HG03354 (cell line): ENCODE results near the gene GORAB.

Source experiments
- ATAC-seq: cut with Tn5 transposase; IDR thresholded peaks from one replicate; pipeline ENCODE4 v1.9.1; 2021; ENCODE audit warnings: mild to moderate bottlenecking; ENCODE audit not compliant: unreplicated experiment, poor library complexity, severe bottlenecking

The GORAB gene, protein sequence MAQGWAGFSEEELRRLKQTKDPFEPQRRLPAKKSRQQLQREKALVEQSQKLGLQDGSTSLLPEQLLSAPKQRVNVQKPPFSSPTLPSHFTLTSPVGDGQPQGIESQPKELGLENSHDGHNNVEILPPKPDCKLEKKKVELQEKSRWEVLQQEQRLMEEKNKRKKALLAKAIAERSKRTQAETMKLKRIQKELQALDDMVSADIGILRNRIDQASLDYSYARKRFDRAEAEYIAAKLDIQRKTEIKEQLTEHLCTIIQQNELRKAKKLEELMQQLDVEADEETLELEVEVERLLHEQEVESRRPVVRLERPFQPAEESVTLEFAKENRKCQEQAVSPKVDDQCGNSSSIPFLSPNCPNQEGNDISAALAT

DNA sequence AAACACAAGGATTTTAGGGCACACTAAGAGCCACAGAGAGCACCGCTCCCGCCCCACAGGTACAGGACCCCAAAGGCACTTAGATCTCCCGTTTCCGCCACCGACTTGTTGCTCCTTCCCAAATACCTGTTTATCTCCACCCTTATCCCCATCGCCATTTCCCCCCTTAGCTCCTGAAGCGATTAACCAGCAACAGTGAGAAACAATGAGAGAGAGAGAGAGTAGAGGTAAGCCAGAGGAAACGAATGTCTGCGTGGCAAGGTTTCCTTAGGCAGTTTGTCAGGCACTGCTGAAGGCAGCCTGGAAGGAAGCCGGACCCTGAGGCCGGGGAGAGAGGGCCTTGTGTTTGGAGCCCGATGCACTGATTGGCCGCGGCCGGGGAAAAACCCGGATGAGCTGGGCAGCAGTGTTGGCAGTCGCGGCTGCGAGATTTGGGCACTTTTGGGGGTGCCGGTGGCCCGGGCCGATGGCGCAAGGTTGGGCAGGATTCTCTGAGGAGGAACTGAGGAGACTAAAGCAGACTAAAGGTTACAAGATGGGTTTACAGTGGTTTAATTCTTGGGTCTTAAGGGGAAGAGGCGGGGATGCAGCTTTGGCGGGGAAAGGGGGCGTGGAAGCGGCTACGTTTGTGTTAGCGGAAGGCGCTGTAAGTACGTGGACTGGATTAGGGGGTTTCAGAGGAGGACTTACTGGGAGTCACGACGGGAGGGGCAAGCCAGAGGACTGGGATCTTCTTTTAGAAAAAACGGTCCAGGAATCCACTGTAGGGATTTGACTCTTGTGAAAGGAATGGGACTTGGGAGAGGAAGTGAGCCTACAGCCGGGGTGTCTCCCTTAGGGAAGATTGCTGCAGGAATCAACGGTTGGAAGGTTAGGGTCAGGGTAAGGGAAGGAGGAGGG, at the start of gene GORAB:
Gene GORAB, plus strand, starts transcription at position 409 of the 900 bp plus-strand sequence. Its CDS starts 58 bp downstream, at position 467.
- peak; percentile 98 for ATAC-seq

DNA sequence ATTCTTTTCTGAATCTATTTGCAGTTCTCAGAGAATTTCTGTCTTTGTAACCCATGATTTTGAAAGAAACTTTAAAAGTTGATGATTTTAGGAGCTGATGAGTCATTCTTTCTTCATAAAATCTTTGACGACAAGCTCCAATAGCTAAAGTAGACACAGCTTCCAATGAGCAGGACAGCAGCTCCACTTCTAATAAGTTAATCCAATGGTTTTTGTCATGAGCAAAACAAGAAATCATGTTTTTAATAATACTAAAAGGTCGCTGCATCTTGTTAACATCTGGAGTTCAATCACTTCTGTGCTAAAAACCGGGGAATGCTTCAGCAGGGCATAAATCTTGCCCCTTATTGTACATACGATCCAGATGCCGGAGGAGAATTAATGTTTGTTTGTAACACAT, 48.9 kb upstream of the GORAB start:
- ATAC-seq: no peak

DNA sequence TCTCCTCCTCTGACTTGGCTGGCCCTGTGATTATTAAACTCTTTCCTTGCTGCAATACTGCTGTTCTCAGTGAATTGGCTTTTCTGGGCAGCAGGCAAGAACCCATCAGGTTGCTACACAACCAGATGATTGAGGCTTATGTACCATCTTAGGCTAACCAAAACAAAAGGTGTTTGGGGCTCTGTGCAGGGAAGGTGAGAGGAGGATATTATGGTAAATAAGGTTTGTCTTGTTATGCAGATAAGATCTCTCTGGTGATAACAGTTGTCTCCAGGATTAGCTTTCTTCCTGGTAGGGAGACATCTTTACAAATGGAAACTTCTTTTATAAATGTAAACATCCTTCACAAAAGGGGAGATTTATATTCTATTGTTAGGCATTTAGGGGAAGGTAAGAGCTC, 44.5 kb upstream of the GORAB start:
- no peak for ATAC-seq

DNA sequence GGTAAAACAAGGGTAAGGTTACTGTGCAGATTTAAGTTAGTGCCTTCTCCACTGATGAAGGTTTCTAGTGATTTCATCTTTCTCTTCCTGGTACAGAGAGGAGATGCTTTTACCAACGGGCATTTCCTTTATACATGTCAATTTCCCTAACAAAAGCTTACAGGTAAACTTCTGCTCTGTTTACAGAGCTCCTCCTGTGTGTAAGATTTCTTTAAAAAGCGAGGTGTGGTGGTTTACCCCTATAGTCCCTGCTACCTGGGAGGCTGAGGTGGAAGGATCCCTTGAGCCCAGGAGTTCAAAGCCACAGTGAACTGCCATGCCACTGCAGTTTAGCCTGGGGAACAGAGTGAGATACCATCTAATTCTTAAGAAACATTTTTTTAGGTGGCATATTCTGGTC, 40.7 kb upstream of the GORAB start:
- ATAC-seq: no peak

DNA sequence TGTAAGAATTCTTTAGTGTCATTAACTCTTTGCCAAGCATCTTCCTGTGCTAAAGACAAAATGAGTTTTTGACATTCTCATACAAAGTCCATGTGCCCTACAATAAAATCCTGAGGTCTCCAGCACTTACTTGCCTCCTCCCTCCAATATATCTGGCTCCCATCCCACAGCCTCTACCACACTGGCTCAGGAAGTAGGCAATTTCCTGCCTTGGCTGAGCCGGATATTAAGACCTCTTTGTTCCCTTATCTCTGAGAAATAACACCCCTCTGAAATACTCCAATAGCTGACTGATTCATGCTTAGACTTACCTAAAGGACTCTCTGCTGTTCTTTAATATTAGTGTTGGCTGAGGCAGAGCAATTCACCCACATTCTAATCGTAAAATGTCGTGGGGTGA, 37.6 kb upstream of the GORAB start:
- ATAC-seq: no peak

DNA sequence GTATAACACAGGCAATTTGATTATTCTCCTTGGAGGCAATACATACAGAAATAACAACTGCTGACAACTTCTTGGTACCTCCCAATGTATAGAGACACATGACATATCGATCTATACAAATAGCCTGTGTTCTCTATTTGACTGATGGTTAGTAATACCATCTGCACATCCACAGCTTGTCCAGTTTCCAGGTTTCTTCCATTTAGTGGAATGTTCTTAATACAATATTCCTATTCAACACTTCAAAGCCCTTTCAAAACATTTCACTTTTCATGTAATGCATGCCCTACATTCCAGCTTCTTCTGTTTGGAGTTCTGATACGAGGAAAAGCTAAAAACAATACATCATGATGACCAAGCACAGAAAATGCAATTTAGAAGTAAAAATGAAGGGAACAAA, 37.0 kb upstream of the GORAB start:
- no peak for ATAC-seq

DNA sequence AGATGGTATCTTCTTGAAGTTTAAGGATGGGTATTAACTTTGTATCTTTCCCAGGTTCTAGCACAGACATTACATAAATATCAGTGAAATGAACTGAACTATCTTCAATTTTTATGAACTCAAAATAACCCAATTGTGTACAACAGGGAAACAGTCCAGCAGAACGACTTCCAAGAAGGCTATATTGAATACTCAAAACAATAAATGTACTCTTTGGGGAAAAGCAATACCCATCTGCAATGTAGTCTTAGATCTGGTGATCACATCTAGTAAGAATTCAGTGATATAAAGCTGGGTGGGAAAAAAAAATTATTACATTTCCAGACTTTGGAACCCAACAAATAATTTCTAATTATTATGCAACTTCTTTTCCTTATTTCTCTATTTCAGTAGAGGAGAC, 33.1 kb upstream of the GORAB start:
- ATAC-seq: no peak

DNA sequence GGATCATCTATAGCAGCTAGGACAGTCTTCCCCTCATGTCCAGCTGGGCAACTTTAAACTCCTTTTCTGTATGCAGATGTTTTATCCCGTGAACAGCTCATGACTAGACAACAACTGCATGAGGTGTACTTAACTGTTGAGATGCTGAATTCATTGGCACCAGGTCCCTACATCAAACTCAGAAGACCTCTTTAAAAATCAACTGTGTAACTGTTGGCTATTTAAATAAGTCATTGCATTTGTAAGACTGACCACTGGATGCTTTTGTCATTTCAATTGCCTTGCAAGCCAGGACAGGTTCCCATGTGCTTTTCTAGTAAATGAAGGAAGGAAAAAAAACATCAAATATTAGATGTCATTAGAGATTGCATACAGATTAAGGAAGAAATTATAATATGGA, 28.3 kb upstream of the GORAB start:
- ATAC-seq: no peak

DNA sequence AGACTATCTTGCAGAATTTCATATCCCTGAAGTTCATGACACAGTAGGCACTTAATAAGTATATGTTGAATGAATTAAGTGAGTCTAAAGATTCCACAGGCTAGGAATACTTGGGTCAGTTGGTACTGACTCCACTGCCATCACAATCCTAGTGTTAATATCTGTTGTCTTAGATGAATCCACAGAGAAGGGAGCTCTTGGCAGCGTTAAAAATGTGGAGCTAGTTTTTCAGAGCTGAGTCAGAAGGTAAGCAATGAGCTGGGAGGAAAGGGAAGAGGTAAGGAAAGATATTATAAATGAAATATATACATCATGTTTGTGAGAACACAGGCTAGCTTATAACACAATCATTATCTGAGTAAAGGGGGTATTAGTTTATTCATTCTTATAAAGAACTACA, 21.8 kb upstream of the GORAB start:
- no peak for ATAC-seq

DNA sequence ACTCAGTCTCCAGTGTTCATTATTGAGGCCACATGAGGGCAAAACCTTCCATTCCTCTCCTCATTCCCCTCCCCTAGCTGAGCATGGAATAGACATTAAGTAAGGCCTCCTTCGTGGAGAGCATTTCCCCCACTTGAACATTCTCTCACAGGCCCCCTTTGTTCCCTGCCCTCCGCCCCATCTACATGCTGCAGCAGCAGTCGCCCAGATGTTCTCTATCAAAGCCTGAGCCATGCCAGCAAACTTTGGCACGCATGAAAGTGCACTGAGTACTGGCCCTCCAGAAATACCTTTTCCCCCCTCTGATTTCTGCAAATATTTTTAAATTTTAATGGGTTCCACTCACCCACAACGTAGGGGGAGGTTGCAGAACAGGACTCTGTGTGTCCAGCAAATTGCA, 20.9 kb upstream of the GORAB start:
- ATAC-seq: no peak

DNA sequence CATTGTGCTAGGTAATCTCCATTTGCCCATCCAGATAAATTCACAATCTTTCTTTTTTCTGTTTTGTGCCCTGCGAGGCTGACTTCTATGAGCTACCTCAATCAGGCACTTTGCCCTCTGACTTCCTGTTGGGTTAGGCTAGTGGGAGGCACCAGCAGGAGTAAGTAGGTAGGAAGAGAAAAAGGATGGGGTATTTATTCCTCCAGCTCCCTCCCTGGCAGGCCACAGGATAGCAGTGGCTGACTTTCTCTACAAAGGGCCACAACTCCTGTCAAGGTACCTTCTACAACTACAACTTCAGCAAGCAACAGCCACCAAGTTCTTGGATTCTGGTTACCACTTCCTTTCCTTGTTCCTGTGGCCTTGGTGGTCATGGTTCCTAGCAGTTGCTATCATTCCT, 18.8 kb upstream of the GORAB start:
- no peak for ATAC-seq

DNA sequence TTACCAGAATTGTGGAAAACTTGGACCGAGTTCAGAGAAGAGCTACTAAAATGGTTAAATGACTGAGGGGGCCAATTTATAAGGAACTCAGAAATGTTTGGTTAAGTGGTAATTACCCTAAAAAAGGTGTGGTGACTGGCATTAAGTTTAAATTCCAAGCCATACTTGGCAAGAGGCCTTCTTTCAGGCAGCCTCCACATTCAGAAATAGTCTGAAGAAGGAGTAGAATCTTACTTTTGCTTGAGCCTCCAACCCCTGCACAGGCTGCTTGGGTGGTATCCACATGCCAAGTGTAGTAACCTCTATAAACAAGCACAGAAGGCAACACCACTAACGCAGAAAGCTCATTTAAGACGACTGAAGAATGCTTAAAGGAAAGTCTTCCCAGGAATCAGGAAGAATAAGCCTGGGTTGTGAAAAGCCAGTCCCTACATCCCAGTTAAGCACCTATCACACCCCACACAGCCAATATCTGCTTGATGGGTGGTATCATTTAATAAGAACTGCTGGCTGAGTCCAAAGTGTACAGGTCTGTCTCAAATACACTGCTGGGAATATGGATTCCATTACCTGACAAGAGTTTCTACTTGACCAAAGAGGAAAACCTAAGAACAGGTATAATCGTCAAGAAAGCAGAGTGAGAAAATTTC, 13.7 kb upstream of the GORAB start:
- ATAC-seq: no peak

DNA sequence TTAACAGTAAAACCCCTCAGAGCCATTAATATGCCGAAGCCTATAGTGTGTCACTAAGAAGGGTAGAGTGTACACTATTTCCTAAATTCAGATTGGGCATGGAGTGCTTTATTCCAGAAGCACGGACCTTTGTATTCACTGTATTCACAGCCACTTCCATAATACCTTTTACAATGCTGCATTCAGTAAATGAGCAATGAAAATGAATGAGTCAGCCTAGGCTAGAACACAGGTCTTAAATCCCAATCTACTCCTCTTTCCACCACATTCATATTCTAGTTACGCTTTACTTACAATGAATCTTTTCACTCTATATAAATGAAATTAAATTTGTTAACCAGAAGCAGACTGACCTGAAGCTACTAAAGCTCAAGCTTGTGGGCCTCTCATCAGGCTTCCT, 13.0 kb upstream of the GORAB start:
- no peak for ATAC-seq

DNA sequence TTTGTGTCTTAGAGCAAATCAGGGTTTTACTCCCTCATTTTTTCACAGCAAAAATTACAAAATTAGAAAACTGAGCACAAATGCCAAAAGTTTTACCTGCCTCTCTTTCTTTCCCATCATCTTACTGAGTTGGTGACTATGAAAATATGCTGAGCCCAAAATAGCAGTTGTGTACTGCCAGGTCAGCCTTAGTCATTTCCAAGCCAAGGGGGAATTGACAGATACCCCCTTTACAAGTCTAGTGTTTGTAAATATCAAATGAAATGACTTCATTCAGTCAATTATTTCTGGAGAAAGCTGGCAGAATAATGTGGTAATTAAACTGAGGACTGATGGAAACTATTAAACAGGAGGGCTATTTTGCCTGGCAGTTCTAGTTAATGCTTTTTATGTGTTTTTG, 11.4 kb upstream of the GORAB start:
- ATAC-seq: no peak

DNA sequence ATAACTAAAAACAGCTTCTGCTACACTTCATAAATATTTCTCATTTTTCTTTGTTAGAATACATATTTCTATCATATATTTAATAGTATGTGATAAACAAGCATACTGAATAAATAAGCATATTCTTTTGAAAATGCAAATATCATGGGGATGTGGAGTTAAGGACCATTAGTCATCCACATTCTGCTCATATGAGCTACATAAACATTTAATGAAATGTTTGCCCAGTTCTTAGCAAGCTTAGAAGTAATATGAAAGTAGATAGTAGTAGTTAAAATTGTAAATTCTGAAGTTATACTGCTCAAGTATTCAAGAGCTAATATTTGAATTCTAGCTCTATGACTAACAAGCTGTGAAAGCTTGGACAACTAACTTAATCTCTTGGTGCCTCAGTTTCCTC, 10.1 kb upstream of the GORAB start:
- ATAC-seq: no peak

DNA sequence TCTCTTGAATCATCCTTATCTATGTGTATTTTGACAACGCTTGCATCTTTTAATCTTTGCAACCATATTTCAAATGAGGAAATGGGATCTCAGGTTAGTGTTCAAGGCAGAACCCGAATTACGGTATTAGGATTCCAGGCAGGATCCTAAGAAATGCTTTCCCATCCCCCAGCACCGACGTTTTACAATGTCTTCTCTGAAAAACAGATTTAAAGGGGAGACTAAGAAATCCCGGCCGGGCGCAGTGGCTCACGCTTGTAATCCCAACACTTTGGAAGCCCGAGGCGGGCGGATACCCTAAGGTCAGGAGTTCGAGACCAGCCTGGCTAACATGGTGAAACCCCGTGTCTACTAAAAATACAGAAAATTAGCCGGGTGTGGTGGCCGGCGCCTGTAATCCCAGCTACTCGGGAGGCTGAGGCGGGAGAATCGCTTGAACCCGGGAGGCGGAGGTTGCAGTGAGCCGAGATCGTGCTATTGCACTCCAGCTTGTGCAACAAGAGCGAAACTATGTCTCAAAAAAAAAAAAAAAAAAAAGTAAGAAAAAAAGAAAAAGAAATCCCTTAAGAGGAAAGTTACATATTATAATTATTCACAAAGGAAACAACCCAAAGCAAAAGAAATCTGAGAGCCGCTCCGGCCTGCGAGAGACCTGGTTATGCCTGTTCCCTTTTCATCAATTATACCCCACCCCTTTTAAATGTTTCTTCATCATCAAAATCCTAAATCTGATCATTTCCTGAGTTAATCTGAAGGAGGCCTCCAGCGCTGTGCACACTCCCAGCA, 801 bp upstream of the GORAB start:
- no peak for ATAC-seq

DNA sequence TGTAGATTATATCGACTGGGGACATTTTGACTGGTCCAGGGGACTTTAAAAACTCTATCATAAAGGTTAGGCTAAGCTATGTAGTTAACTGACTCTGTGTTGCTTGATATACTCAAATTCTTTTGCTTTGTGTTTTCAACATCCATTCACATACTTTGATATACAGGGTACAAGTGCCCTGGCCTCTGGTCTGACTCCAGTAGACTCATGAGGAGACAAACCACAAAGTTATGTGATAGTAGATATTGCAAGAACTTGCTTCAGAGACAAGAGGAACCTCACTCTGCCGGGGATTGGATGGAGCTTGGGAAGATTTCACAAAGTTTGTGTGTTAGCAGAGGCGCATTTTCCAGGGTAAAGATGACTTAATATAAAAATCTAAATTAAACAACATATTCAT, 1.3 kb downstream of the GORAB start:
- no peak for ATAC-seq

DNA sequence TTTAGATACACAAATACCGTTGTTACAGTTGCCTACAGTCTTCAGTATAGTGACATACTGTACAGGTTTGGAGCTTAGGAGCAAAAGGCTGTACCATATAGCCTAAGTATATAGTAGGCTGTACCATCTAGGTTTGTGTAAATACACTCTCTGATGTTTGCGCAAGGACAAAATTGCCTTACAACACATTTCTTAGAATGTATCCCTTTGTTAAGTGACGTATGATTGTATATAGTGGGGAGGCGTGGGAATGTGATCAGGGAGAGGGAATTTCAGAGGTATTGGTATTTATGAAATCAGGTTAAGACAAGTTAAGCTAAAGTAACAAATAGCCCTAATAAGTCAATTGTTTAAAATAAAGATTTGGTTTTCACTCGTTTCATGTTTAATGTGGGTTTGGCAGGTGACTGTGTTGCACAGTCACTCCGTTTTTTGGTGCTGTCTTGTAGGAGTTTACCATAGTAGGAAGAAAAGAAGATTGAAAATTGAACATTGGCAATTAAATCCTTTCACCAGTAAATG, 2.7 kb downstream of the GORAB start:
- no peak for ATAC-seq

DNA sequence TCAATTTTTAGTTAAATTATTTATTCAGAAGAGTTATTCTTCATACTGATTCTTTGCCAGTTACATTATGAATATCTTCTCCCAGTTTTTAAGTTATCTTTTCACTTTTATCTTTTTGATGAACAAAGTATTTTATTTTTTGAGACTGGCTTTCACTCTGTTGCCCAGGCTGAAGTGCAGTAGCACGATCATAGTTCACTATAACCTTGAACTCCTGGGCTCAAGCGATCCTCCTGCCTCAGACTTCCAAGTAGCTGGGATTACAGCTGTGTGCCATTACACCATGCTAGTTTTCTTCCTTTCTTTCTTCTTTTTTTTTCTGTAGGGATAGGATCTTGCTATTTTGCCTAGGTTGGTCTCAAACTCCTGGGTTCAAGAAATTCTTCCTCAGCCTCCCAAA, 3.5 kb downstream of the GORAB start:
- ATAC-seq: no peak
